Transverse colon (tissue), 4 donors: ENCODE measurements around the gene MYBPC1.

Experiments
- CTCF ChIP-seq, 5 experiments: fragments of 200-600 bp in 3 of 5; fragments of 450-650 bp in 2 of 5; sonication (generic) in 3 of 5; IDR thresholded peaks; 1 replicate in 2 of 5; 2 replicates in 3 of 5; pipeline ENCODE4 v1.5.1; 2016 to 2017; ENCODE audit warnings: antibody characterized with exemption in 5 of 5, inconsistent platforms in 3 of 5, mild to moderate bottlenecking in 2 of 5, moderate library complexity in 1 of 5
- EP300 ChIP-seq: sonication (generic); formaldehyde crosslinking; IDR thresholded peaks from one replicate; pipeline ENCODE4 v1.6.1; 2017; ENCODE audit warnings: antibody characterized with exemption, low read depth
- POLR2A ChIP-seq: fragments of 450-650 bp; IDR thresholded peaks from one replicate; pipeline ENCODE4 v1.6.1; 2016; ENCODE audit warnings: antibody characterized with exemption, mild to moderate bottlenecking, moderate library complexity
- POLR2AphosphoS5 ChIP-seq, 3 donors: sonication (generic); formaldehyde crosslinking; IDR thresholded peaks; one replicate each; pipeline ENCODE4 v1.6.1; 2016; ENCODE audit warnings: antibody characterized with exemption in 3 of 3

GRCh38 chr12:101612160-101612916 lies 17.6 kb downstream of the MYBPC1 start:
- TF ChIP-seq CTCF (IDR thresholded peaks at IDR 0.05) (no peak), POLR2A (no peak), EP300 (no peak), POLR2AphosphoS5 (IDR thresholded peaks at IDR 0.05) (no peak)
